CMK (cell line): ENCODE results near the gene TMEM192.
"Not testable (repeated sequence)": the region's sequence is repeated elsewhere in the genome, so short reads cannot be mapped to it uniquely, and the experiment has no call there.

Experiments used
- DNase-seq: peaks from one replicate; pipeline ENCODE4 v3.0.0-alpha.2; 2010; ENCODE audit warnings: low read depth

Gene TMEM192

DNA sequence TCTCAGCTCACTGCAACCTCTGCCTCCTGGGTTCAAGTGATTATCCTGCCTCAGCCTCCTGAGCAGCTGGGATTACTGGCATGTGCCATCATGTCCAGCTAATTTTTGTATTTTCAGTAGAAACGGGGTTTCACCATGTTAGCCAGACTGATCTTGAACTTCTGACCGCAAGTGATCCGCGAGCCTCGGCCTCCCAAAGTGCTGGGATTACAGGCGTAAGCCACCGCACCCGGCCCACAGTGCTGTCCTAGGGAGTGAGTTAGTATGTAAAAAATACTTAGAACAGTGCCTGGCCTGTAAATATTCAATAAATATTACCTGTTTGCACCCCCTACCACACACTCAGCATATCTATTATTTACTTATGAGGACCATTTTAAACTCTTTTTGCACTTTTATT is 20.5 kb downstream of the TMEM192 start:
- not testable (repeated sequence) for DNase-seq

GRCh38 chr4:165088366-165088765 is 24.3 kb downstream of the TMEM192 start:
- DNase-seq = no peak

- DNase-seq = no peak
These were observed 26.7 kb downstream of the TMEM192 start for GRCh38 chr4:165085946-165086345.

DNA sequence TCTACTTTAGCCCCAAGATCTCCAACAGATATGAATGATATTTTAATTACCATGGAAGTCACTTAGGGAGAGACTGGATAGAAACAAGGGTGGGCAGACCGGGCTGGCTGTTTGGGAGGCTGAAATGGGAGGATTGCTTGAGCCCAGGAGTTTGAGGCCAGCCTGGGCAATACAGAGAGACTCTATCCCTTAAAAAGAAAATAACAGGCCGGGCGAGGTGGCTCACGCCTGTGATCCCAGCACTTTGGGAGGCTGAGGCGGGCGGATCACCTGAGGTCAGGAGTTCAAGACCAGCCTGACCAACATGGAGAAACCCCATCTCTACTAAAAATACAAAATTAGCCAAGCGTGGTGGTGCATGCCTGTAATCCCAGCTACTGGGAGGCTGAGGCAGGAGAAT is 27.9 kb downstream of the TMEM192 start:
- DNase-seq = not testable (repeated sequence)

DNA sequence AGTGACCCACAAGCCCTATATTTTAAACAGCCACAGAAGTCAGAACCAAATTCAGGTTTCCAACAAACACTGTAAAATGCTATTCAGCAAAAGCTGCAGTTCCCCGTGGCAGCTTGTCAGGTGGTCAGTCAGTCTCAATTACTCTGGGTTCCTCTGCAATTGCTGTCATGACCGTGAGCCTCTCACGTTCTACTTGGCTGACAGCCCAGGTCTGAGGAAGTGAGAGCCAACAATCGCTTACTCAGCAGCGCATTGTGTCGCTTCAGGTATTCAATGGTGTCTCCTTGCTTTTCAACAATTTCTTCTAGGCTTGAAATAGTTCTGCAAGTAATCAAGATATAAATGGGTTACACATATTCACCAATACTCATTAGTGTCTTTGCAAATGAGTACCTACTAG is 33.2 kb downstream of the TMEM192 start:
- DNase-seq = no peak

DNA sequence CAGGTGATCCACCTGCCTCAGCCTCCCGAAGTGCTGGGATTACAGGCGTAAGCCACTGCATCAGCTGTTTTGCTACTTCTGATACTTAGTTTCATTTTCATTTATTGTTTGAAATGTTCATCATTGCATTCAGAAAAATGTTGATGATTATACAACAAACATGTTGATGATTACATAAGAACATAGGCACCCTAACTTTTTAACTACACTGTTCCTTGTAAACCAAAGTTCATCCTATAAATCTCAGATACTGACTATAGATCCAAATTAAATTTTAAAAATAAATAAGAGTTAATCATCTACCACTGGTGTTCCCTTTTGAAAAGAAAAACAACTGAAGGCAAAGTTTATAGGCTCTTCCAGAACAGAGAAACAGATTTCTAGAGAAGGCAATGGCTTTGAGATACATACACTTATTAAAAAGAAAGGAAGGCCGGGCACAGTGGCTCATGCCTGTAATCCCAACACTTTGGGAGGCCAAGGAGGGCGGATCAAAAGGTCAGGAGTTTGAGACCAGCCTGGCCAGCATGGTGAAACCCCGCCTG is 35.6 kb downstream of the TMEM192 start:
- no peak for DNase-seq

DNA sequence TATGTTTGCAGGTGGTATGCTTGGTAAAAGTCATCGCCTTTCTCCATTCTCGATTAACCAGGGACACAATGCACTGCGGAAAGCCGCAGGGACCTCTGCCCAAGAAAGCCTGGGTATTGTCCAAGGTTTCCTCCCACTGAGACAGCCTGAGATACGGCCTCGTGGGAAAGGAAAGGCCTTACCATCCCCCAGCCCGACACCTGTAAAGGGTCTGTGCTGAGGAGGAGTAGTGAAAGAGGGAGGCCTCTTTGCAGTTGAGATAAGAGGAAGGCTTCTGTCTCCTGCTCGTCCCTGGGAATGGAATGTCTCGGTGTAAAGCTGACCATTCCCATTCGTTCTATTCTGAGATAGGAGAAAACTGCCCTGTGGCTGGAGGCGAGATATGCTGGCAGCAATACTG is 39.3 kb downstream of the TMEM192 start:
- DNase-seq = not testable (repeated sequence)

- DNase-seq = no peak
These were observed 42.1 kb downstream of the TMEM192 start for GRCh38 chr4:165070560-165070959.

DNA sequence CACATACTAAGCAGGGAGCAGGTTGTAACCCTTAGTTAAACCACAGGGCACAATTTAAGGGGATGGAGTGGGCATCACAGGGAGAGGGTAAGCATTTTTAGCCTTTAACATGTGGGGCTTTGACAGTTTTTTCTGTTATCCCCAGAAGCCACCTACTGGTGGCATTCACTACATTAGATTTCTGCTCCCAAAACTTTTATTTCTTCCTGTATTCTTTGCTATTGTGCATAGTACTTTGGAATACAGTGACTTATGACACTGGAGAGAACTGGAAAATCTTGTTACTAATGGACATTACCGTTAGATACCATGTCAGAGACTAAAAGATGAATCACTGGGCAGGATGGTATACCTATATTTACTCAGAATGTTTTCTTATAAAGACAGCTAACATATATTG is 51.7 kb downstream of the TMEM192 start:
- DNase-seq = no peak

DNA sequence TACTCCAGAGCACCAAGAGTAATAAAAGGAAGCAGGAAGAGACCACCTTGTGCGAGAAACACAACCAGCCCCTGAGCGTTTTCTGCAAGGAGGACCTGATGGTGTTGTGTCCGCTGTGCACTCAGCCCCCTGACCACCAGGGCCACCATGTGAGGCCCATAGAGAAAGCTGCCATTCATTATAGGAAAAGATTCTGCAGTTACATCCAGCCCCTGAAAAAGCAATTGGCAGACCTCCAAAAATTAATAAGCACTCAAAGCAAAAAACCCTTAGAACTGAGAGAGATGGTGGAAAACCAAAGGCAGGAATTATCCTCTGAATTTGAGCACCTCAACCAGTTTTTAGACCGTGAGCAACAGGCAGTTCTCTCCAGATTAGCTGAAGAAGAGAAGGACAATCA is 53.3 kb downstream of the TMEM192 start:
- no peak for DNase-seq

DNA sequence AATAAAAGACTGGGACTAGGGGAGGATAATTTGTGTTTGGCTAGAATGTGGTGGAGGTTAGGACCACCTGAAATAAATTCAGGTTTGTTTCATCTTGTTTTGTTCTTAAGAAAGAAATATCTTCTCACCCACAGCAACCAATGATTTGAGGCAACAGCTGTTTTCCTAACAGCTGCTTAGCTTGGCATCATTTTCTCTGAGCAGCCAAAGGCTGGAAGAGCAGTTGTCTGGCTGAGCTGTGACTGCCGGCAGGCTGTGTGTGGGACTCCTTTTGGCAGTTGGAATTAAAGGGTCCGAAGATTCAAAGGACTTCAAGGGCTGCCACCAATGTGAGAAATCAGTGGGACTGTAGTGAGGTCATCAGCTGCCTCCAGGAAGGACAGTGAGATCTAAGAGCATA is 54.0 kb downstream of the TMEM192 start:
- DNase-seq = no peak

GRCh38 chr4:165055601-165056000 is 57.1 kb downstream of the TMEM192 start:
- DNase-seq = no peak

DNA sequence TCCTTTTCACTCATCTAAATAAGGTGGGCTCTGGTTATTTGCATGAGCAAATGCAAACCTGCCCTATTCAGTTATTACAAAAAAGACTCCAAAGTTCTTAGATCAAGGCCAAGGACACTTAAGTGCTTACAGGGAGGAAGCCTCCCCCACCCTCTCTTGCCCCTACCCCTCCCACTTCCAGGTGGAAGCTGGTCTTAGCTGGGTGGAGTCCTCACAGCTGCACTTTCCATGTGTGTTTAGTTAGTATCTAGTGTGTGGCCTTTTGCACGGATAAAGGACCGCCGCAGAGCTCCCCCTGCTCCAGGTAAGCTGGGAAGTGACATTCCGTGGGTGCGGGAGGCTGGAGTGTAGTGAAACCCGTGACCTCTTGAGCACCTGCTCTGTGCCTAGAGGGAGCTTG is 59.0 kb downstream of the TMEM192 start, which contains the start of gene TRIM75:
TRIM75 (plus strand) TSS at position 222 of the 400 bp plus-strand sequence. CDS start 5,282 bp downstream, outside the sequence.
- DNase-seq = no peak

DNA sequence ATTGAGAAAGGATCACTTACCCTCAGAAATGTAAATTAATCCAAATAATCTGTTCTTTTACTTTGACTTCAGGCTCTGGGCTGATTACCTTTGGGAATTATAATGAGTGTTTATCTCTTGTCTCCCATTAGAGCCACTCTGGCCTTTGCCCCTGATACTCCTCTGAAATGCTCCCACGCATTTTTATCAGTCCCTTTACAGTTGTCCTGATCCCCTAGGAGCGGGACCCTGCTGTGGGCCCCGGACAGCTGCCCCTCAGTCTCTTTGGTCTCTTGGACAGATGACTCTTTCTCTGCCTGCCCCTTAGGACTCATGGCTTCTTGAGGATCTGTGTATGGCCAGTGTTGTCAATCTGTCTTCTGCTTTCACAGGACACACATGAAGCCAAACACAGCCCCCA is 60.0 kb downstream of the TMEM192 start:
- no peak for DNase-seq

DNA sequence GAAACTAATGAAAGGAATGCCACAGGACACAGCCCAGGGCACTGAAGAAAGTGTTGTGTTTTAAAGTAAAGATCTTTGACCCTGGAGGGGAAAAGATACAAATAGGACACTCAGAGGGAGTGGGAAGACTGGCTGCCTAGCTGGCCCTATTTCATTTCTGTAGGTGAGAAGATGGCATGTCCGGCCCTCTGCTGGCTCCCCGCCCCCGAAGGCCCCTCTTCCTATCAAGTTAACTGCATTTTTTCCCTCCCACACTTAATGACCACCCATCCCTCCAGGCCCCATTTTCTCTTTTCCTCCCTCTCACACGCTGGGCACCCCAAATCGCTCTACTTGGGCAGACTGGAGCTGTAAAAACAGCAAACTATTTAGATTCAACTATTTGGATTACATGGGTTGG is 64.5 kb downstream of the TMEM192 start:
- no peak for DNase-seq

GRCh38 chr4:165031436-165032211 is 81.0 kb downstream of the TMEM192 start, which contains the start of gene TRIM60:
Gene TRIM60, plus strand, starts transcription at chr4:165031999. Its CDS starts 8,074 bp downstream, at chr4:165040073.
- no peak for DNase-seq

- DNase-seq = no peak
These were observed 84.8 kb downstream of the TMEM192 start for GRCh38 chr4:165027762-165028402.

- DNase-seq = not testable (repeated sequence)
These were observed 86.9 kb downstream of the TMEM192 start for GRCh38 chr4:165025782-165026181.
